ENCODE results near the gene EVA1C. TPM values are rescaled to one million over a fixed set of nuclear protein-coding genes. Genes with fewer than 3 reads are reported as not detected.
"Not testable (repeated sequence)": the region's sequence is repeated elsewhere in the genome, so short reads cannot be mapped to it uniquely, and the experiment has no call there.

EVA1C gene
- total RNA-seq, 2 donors from 2014 or later = 25.5 to 45.9 TPM

GRCh38 chr21:32533611-32534010, 121.1 kb downstream of the EVA1C start:
- no peak for DNase-seq (ENCODE audit: low spot score)
- no peak overlapping the region for H3K27ac ChIP-seq
- no peak for TF ChIP-seq CTCF (IDR thresholded peaks at IDR 0.05)
- H3K4me1 ChIP-seq = no peaks in the 10 kb centered on the region
- H3K36me3 ChIP-seq = no peaks in the 10 kb centered on the region
- H3K4me3 ChIP-seq = no peak overlapping the region
- H3K9me3 ChIP-seq = no peaks in the 10 kb centered on the region
- no peaks in the 10 kb centered on the region for H3K27me3 ChIP-seq

- Histone ChIP-seq H3K9me3 (no peaks in the 10 kb centered on the region), H3K27ac (no peak overlapping the region), H3K4me1 (no peaks in the 10 kb centered on the region), H3K4me3 (no peak overlapping the region), H3K27me3 (no peaks in the 10 kb centered on the region), H3K36me3 (no peaks in the 10 kb centered on the region)
- no peak for TF ChIP-seq CTCF (IDR thresholded peaks at IDR 0.05)
- DNase-seq (ENCODE audit: low spot score) = no peak
These were observed 121.6 kb downstream of the EVA1C start for GRCh38 chr21:32534113-32534512.

- Histone ChIP-seq H3K27ac (no peak overlapping the region), H3K9me3 (no peaks in the 10 kb centered on the region), H3K4me1 (no peaks in the 10 kb centered on the region), H3K27me3 (no peaks in the 10 kb centered on the region), H3K4me3 (no peak overlapping the region), H3K36me3 (no peaks in the 10 kb centered on the region)
- DNase-seq (ENCODE audit: low spot score) = no peak
- no peak for TF ChIP-seq CTCF (IDR thresholded peaks at IDR 0.05)
These were observed 123.1 kb downstream of the EVA1C start for GRCh38 chr21:32535612-32536011.

GRCh38 chr21:32537569-32537881, 125.0 kb downstream of the EVA1C start:
- Histone ChIP-seq H3K9me3 (no peaks in the 10 kb centered on the region), H3K4me3 (no peak overlapping the region), H3K27ac (no peak overlapping the region), H3K36me3 (no peaks in the 10 kb centered on the region), H3K27me3 (no peaks in the 10 kb centered on the region), H3K4me1 (no peaks in the 10 kb centered on the region)
- no peak for TF ChIP-seq CTCF (IDR thresholded peaks at IDR 0.05)
- DNase-seq (ENCODE audit: low spot score) = no peak

- DNase-seq (ENCODE audit: low spot score) = no peak
- Histone ChIP-seq H3K9me3 (no peaks in the 10 kb centered on the region), H3K4me3 (no peak overlapping the region), H3K36me3 (no peaks in the 10 kb centered on the region), H3K4me1 (no peaks in the 10 kb centered on the region), H3K27ac (no peak overlapping the region), H3K27me3 (no peaks in the 10 kb centered on the region)
- TF ChIP-seq CTCF (IDR thresholded peaks at IDR 0.05) = no peak
These were observed 125.8 kb downstream of the EVA1C start for GRCh38 chr21:32538147-32538792.

- H3K27ac ChIP-seq = no peak overlapping the region
- no peaks in the 10 kb centered on the region for H3K36me3 ChIP-seq
- no peak overlapping the region for H3K4me3 ChIP-seq
- no peaks in the 10 kb centered on the region for H3K4me1 ChIP-seq
- H3K27me3 ChIP-seq = no peaks in the 10 kb centered on the region
- no peak for TF ChIP-seq CTCF (IDR thresholded peaks at IDR 0.05)
- no peaks in the 10 kb centered on the region for H3K9me3 ChIP-seq
- DNase-seq (ENCODE audit: low spot score) = no peak
These were observed 126.9 kb downstream of the EVA1C start for GRCh38 chr21:32539378-32539777.

GRCh38 chr21:32543056-32543455, 130.6 kb downstream of the EVA1C start:
- not testable (repeated sequence) for H3K4me3 ChIP-seq; H3K27me3 ChIP-seq; H3K9me3 ChIP-seq; H3K4me1 ChIP-seq; H3K36me3 ChIP-seq; DNase-seq (ENCODE audit: low spot score); H3K27ac ChIP-seq

Measured in right atrium auricular region (tissue), 2 donors.